ENCODE measurements around the gene CYP26A1.
A peak's percentile ranks its signal among the peaks of the same experiment; 100 is the strongest.

The CYP26A1 gene

DNA sequence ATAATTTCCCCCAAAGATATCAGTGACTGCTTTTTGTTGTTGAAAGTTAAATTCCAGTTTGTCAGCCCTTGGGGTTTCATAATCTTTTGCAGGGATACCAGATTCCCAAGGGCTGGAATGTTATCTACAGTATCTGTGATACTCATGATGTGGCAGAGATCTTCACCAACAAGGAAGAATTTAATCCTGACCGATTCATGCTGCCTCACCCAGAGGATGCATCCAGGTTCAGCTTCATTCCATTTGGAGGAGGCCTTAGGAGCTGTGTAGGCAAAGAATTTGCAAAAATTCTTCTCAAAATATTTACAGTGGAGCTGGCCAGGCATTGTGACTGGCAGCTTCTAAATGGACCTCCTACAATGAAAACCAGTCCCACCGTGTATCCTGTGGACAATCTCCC is 3.2 kb downstream of the CYP26A1 start:
- Histone ChIP-seq H3K4me3 (ENCODE audit: low read depth, low read length) (no peak overlapping the region), H3K27me3 (peaks cover 58% of the 10 kb centered on the region)
- no peak for TF ChIP-seq CTCF (IDR thresholded peaks at IDR 0.05; ENCODE audit: low read depth, low read length)

GRCh38 chr10:93077860-93078337 is 4.2 kb downstream of the CYP26A1 start:
- no peaks in the 10 kb centered on the region for H3K36me3 ChIP-seq
- DNase-seq: no peak
- H3K4me3 ChIP-seq (ENCODE audit: low read depth, low read length): no peak overlapping the region
- H3K9me3 ChIP-seq: no peaks in the 10 kb centered on the region
- no peaks in the 10 kb centered on the region for H3K4me1 ChIP-seq
- no peak for TF ChIP-seq CTCF (IDR thresholded peaks at IDR 0.05; ENCODE audit: low read depth, low read length)
- H3K27me3 ChIP-seq: peaks cover 48% of the 10 kb centered on the region

More for the DNA sequence above, 3.2 kb downstream of the CYP26A1 start:
- DNase-seq: no peak
- no peaks in the 10 kb centered on the region for H3K36me3 ChIP-seq
- no peaks in the 10 kb centered on the region for H3K9me3 ChIP-seq
- no peaks in the 10 kb centered on the region for H3K4me1 ChIP-seq

DNA sequence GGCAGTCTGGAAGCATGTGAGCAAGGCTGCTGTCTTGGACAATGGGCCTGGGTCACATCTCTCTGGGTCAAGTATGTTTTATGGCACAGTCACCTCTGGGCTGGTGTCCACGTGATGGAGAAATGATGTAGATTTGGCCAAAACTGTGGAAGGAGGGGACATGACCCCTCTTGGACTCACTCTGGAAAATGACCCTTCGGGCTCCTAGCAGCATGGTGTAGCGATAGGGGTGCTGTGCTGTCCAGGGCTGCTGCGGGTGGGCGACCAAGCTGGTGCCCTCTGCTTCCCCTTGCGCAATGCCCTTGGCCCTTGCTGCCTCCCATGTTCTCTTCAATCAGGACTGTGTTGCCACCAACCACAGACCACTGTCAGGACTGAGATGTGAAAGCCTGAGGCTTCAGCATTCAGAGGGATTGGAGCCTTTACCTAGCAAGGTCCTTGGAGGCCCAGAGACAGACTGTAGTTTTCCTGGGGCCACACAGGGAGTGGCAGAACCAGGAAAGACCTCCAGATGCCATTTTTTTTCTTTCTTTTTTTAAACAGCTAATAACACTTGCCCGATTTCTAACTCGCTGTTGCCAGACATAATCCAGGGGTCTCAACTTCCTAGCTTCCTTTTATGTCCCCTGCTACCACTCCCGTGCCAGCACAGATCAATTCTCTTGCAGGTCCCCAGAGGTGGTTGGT is 6.1 kb downstream of the CYP26A1 start:
- Histone ChIP-seq H3K36me3 (no peaks in the 10 kb centered on the region), H3K9me3 (no peaks in the 10 kb centered on the region), H3K4me3 (ENCODE audit: low read depth, low read length) (no peak overlapping the region), H3K4me1 (no peaks in the 10 kb centered on the region), H3K27me3 (peaks cover 29% of the 10 kb centered on the region)
- TF ChIP-seq CTCF (IDR thresholded peaks at IDR 0.05; ENCODE audit: low read depth, low read length): no peak
- DNase-seq: no peak

GRCh38 chr10:93080350-93081046 is 6.8 kb downstream of the CYP26A1 start:
- no peak for DNase-seq
- peak; percentile 85 for TF ChIP-seq CTCF (IDR thresholded peaks at IDR 0.05; ENCODE audit: low read depth, low read length)
- no peak overlapping the region for H3K4me3 ChIP-seq (ENCODE audit: low read depth, low read length)

GRCh38 chr10:93081318-93081717 is 7.6 kb downstream of the CYP26A1 start:
- Histone ChIP-seq H3K4me1 (no peaks in the 10 kb centered on the region), H3K27me3 (peaks cover 16% of the 10 kb centered on the region), H3K9me3 (no peaks in the 10 kb centered on the region), H3K4me3 (ENCODE audit: low read depth, low read length) (no peak overlapping the region), H3K36me3 (no peaks in the 10 kb centered on the region)
- no peak for DNase-seq
- TF ChIP-seq CTCF (IDR thresholded peaks at IDR 0.05; ENCODE audit: low read depth, low read length): no peak

More at GRCh38 chr10:93080350-93081046, 6.8 kb downstream of the CYP26A1 start:
- Histone ChIP-seq H3K4me1 (no peaks in the 10 kb centered on the region), H3K36me3 (no peaks in the 10 kb centered on the region), H3K27me3 (peaks cover 22% of the 10 kb centered on the region), H3K9me3 (no peaks in the 10 kb centered on the region)

DNA sequence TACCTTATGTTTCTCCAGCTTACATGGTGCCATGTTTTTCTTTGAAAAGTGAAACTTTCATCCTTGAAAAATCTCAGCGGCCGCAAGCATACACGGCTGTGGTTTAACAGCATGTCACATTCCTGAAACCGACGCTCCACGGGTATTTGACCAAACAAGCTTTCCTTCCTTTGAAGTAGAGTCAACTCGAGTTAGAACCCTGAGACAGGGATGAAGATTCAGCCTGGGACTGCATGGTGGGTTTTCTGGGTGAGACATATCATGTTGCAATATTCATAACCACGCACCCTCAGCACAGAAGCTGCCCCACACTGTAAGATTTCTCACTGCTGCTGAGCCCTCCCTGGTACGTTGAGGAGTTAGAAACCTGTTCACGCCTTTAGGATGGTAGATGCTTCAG is 8.1 kb downstream of the CYP26A1 start:
- Histone ChIP-seq H3K36me3 (no peaks in the 10 kb centered on the region), H3K4me3 (ENCODE audit: low read depth, low read length) (no peak overlapping the region), H3K4me1 (no peaks in the 10 kb centered on the region), H3K27me3 (peaks cover 10% of the 10 kb centered on the region), H3K9me3 (no peaks in the 10 kb centered on the region)
- no peak for DNase-seq
- no peak for TF ChIP-seq CTCF (IDR thresholded peaks at IDR 0.05; ENCODE audit: low read depth, low read length)
